Measurements from ENCODE around the gene FBN3.

DNA sequence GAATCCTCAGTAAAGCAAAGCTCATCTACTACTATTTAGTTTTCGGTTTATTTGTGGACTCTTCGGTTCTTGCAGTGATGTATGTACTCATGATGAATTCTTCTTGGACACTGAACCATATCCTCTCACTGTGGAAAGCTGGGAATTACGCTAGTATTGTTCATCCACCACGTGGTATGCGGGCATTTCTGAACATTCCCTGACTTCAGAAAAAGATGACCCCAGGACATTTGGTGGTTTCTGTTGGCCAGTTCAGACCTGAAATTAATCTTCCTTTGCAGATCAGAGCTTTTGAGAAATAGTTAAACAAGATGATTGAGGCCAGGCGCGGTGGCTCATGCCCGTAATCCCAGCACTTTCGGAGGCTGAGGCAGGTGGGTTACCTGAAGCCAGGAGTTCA is 25.3 kb upstream of the FBN3 start:
- TF ChIP-seq POLR2AphosphoS5 (IDR thresholded peaks at IDR 0.05; ENCODE audit: low read depth, low read length) (no peak), POLR2A (IDR thresholded peaks at IDR 0.05; ENCODE audit: low read depth, low read length) (no peak)

Measured in GM12891 (cell line).